ENCODE measurements around the gene ADAP1.
"Not testable (repeated sequence)": the region's sequence is repeated elsewhere in the genome, so short reads cannot be mapped to it uniquely, and the experiment has no call there.

The ADAP1 gene

DNA sequence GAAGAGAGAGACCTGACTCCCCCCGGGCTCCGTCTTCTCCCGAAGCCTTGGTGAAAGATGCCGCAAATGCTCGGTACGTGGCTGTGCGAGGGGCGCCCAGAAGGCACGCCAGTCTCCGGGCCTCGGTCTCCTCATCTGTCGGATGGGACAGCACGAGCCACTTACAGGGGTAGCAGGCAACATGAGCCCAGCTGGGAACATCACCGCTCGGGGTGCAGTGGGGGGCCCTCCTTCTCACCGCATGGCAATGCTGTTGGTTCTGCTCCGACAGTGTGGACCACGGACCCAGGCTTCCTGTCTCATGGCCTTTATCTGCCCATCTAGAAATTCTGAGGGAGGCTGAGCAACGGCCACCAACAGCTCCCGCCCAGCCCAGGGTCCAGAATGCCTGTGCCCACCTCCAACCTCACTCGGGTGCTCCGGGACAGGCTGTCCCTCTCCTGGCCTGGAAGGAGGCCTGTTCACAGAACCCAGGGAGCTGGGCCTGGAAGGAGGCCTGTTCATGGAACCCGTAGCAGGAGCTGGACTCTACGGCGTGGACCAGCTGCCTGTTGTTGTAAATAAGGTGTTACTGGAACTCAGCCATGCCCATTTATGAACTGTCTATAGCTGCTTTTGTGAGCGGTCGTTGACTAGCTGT lies 15.8 kb downstream of the ADAP1 start:
- no peak for DNase-seq (ENCODE audit: low read depth)

DNA sequence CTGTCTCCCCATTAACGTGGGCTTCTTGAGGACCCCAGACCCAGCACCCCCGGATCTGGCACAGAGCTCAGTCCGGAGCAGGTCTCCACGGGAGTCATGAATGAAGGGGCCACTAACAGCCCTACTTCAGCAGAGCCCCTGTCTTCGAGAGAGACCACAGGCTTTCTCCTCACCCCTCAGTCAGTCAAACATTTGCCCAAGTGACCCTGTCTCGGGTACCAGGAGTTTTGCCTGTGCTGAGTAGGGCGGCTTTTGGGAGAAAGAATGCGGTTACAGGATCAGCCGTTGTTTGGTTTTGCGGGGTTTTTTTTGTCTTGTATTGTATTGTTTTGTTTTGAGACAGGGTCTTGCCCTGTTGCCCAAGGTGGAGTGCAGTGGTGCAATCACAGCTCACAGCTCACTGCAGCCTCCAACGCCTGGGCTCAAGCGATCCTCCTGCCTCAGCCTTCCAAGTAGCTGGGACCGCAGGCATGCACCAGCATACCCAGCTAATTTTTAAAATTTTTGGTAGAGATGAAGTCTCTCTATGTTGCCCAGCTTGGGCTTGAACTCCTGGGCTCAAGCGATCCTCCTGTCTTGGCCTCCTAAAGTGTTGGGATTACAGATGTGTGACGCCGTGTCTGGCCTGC lies 16.5 kb downstream of the ADAP1 start:
- DNase-seq (ENCODE audit: low read depth): no peak

DNA sequence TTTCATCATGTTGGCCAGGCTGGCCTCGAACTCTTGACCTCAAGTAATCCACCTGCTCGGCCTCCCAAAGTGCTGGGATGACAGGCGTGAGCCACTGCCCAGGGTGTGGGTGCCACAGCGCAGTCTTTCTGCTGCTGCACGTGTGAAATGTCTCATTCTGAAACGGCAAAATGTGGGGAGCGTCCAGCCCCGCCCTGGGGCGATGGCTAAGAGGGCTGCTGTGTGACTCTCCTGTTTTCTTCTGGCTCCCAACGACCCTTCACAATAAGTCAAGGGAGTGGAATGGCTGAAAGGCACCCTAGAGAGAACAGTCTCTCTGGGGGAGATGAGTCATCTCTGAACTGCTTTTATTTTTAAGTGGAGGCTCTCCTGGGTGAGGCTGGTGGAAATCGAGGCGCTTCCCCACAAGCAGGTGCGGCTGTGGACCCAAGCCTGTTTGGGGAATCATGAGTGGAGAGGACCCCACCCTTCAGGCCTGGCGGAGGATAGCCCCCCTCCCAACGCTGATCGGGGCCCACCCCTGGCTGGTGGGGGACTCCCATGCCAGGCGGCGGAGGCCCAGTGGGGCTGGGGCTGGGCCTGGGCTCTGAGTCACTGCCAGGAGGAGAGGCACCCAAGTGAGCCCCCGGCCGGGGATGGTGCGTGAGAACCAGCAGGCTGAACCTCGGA lies 18.0 kb downstream of the ADAP1 start:
- peak; percentile 51 for DNase-seq (ENCODE audit: low read depth)

DNA sequence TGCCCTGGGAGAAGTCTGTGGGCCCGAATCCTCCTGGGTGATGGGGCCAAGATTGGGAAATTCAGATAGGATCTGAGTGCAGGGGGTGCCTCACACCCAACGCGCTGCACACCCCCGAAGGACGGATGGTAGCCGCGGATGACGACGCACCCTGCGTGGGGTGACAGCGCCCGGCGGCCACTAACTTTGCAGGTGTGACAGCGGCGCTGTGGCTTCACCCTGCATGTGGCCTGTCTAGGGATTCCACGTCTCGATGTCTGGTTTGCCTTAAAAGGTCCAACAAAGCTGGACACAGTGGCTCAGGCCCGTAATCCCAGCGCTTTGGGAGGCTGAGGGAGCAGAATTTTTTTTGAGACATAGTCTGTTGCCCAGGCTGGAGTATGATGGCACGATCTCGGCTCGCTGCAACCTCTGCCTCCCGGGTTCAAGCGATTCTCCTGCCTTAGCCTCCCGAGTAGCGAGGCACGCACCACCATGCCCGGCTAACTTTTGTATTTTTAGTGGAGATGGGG lies 18.6 kb downstream of the ADAP1 start:
- DNase-seq (ENCODE audit: low read depth): no peak

DNA sequence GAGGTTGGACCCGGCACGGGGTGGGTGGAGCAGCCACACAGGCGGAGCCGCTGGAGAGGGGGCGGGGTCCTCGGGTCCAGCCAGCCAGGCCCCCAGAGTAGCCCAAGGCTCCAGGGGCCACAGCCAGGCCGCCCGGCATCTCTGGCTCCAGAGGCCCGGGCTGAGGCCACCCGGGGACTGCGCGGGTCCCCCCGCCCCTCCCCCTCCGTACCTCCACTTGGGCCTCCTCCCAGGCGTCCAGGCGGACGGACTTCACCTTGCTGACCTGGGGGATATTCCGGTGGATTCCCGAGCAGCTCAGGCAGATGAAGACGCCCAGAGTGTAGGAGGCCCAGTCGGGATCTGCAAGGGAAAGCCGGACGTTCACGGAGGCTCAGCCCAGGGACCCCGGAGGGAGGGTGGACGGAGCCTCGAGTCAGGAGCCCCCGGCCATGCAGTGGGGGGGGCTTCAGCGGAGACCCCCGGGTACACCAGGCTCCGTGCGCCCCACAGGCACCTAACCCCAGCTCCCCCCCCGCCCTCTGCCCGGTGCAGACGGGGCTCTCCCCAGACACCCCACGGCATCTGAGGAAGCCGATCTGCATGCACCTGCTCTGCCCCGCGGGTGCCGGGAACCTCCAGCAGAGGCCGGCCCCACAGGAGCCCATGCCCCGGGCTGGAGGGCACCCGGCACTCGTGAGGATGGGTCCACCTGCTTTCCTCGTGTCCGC lies 19.2 kb downstream of the ADAP1 start:
- DNase-seq (ENCODE audit: low read depth): no peak

DNA sequence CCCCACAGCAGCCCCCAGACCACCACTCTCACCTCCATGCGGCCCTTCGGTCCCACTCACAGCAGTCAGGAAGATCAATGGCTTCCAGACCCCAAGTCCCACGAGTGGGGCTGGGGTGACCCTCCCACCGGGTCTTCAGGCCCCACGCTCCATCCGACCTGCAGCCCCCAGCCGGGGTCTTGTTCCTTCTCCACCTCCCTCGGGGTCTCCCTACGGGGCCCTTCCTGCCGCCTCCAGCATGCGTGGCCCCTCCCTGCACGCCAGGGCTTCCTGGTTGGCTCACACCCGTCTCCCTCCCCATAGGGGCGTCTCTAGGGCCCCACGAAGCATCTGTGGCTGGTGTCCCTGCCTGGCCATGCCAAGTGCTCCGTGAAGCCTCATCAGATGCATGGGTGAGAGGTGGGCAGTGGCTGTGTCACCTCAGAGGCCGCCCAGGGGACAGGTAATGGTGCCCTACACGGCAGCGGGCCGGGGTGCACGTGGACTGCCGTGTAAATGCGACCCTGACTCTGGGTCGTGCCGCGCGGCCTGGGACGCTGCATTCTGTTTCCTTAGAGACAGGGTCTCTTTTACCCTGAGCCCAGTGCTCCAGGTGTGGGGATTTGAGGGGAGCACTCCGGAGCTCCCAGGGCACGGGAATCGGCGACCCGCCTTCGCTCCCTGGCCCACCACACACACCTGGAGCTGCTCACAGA lies 19.9 kb downstream of the ADAP1 start:
- no peak for DNase-seq (ENCODE audit: low read depth)

DNA sequence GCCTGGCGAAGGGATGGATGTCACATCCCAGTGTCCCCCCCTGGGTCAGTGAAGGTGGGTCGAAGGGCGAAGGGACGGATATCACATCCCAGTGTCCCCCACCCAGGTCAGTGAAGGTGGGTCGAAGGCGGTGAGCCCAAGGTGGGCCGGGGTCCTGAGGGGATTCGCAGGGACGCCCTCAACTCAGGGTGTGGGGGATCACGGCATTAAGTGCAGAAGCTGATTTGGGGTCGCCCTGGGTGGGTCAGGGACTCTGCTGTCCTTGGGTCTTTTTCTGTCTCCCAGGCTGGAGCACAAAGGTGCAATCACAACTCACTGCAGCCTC lies 21.9 kb downstream of the ADAP1 start:
- DNase-seq (ENCODE audit: low read depth): no peak

DNA sequence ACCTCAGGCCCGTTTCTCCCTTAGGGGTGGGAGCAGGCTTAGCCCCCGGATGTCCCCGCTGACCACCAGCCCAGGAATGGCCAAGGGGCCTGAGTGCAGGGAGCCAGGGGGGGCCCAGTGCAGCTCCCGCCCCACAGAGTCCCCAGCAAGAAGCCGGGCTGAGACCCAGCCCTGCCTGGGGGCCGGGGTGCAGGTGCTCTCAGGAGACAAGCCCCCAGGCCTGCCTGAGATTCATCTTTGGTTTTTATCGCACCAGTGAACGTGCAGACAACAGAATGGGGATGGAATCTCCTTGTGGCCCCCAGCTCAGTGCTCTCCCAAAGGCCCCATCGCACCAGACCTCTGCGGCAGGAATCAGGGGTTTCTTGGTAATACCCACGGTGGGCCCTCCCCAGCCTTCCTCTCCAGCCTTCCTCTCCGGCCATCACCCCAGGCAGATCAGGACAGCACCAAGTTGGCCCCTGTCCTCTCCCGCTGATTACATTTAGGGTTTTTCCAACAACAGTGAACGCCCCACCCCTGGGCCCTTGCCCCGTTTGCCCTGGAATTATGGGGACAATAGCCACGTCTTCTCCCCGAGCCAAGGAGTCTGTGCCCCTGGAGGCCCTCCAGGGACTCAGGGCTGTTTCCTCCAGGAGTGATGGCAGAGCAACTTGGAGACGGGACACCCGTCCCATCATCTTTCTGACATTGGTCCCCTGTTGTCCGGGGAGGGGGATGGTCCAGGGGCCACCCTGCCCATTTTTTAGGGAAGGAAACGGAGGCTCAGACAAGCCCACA lies 22.4 kb downstream of the ADAP1 start:
- DNase-seq (ENCODE audit: low read depth): no peak

DNA sequence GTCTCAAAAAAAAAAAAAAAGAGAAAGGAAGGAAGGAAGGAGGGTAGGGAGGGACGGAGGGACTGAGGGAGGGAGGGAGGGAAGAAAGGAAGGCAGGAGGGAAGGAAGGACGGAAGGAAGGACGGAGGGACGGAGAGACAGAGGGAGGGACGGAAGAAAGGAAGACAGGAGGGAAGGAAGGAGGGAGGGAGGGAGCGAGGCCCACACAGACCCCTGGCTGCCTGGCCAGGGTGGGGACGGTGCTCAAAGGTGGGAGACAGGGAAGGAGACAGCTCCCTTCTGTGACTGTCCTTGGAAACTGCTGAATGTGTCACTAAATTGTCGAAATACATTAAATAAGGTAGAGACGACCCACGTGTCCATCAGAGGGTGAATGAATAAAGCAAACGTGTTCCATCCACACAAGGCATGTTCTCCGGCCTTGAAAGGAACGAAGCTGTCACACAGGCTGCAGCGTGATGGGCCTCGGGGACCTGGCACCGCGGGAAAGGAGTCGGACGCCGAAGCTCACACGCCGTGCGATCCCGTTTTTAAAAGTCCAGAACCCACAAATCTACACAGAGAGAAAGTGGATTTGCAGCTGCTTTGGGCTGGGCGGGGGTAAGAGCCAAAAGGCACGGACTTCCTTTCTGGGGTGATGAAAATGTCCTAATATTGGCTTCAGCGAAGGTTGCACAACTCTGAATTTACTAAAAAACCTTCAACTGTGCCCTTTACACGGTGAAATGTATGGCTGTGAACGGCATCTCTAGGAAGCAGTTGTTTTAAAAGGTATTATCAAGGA lies 23.3 kb downstream of the ADAP1 start:
- no peak for DNase-seq (ENCODE audit: low read depth)

DNA sequence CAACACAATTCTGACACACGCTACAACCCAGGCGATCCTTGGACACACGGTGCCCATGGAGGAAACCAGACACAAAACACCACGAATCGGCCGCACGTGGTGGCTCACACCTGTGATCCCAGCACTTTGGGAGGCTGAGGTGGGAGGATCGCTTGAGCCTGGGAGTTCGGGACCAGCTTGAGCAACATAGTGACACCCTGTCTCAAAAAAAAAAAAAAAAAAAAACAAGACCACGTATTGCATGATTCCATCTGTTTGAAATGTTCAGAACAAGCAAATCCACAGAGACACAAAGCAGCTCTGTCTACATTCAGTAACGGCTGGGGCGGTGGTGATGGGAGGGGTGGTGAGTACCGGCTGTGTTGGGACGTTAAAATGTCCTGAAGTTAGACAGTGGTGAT lies 25.2 kb downstream of the ADAP1 start:
- DNase-seq (ENCODE audit: low read depth): no peak

DNA sequence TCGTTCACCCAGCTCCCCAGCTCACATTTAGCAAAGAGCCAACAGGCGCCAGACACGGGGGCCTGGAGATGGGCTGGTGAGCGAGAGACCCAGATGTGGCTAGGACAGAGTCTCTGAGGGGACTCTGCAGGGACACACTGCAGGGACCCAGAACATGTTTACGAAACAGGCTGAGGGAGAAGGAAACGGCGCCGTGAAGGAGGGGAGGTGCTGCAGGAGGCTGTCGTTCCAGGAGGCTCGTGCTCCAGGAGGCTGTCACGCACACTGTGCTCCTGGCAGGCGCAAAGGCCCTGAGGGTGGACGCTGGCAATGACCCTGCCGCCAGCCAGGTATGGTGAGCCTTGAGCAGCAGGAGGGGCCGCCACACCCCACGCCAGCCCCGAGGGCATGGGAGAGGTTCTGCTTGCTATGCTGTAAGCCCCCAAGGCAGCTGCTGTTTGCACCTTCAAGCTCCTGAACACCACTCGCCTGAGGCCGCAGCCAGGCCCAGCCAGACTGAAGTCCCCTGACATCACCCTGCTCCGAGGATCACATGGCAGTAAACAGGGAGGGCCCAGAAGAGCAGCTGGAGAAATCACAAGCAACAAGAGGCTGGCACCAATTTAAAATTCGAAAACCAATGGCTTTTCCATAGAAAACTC lies 27.3 kb downstream of the ADAP1 start:
- no peak for DNase-seq (ENCODE audit: low read depth)

DNA sequence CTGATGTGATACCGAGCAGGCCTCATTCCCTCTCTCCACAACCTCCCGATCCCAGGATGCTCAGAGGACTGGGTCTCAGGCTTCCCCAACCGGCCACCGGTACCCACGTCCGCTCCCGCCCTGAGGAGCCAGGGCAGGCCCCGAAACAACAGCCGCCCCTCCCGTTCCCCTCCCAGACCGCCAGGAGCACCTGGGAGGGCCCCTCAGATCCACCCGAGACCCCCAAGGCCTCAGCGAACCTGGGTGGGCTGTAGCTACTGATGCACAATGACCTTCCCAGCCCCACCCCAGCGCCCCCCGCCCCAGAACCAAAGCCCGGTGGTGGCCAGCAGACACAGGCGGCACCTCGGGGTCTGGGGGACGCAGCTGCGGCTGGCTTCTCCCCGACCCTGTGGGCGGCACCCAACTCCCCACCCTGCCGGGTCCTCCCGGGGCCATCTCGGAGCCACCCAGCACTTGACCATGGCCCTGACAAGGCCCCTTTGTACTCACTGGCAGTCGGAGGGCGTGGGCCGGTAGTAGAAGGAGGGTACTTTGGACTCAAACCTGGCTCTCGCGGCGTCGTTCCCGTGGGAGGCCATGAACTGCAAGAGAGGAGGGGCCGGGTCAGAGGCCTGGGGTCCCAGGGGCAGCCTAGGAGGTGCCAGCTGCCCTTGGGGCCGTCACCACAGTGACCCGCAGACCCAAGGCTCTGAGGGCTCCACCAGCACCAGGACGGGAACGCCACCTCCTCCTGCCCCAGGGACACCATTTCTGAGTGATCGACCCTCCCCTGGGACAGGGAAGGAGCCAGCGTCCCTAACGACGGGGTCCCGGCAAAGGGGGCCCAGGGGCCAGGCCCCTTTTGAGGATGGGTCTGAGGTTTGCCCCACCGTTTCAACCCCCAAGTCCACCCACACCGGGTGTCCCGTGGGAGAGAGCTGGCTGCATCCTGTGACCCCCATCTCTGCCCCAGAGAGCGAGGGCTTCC lies 28.1 kb downstream of the ADAP1 start:
- no peak for DNase-seq (ENCODE audit: low read depth)

DNA sequence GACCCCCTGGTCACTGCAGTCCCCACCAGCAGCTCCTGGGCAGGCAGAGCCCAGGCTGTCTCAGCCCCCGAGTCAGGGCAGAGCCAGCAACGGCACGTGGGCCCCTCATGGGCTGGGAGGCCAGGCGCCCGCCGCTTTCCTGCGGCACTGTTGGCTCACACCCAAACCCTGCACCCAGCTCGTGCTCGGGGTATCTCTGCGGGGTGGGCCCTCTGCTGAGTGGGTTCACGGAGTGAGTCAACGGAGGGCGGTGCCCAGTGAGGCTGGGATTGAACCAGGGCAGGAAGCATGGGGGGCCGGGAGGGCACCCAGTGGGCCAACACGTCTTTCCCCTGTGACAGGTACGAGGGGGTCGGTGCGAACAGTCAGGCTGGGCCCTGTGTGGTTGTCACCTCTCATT lies 28.9 kb downstream of the ADAP1 start:
- no peak for DNase-seq (ENCODE audit: low read depth)

DNA sequence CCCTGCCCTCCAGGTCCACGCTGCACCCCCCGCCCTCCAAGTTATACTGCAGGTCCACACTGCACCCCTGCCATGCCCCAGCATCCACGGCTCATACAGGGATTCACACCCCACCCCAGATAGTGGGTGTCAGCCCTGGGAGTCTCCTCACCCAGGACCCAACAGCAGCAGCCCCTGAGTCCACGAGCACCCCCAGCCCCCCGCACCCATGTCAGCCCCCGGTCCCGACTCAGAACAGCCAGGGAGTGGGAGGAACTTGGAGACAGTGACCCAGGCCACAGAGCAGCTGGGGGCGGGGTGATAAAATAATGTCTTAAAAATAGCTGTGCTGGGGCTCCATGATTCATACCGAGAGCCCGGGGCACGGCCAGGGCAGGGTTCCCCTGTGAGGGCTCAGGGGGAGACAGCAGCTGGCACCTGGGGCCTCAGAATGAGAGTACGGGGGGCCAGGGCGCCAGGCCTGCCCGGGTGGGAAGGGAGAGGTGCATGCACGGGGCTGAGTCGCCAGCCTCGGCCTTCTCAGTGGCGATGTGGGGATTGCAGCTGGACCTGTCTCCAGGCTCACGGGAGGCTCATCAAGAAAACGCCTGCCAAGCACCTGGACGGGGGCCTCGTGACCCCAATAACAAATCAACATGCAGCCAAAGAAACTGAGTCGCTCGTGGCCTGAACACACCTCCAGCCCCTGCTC lies 29.8 kb downstream of the ADAP1 start:
- DNase-seq (ENCODE audit: low read depth): peak; percentile 53

DNA sequence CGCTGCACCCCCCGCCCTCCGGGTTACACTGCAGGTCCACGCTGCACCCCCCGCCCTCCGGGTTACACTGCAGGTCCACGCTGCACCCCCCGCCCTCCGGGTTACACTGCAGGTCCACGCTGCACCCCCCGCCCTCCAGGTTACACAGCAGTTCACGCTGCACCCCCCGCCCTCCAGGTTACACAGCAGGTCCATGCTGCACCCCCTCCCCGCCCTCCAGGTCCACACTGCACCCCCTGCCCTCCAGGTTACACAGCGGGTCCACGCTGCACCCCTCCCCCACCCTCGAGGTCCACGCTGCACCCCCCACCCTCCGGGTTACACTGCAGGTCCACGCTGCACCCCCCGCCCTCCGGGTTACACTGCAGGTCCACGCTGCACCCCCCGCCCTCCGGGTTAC lies 30.4 kb downstream of the ADAP1 start:
- not testable (repeated sequence) for DNase-seq (ENCODE audit: low read depth)

DNA sequence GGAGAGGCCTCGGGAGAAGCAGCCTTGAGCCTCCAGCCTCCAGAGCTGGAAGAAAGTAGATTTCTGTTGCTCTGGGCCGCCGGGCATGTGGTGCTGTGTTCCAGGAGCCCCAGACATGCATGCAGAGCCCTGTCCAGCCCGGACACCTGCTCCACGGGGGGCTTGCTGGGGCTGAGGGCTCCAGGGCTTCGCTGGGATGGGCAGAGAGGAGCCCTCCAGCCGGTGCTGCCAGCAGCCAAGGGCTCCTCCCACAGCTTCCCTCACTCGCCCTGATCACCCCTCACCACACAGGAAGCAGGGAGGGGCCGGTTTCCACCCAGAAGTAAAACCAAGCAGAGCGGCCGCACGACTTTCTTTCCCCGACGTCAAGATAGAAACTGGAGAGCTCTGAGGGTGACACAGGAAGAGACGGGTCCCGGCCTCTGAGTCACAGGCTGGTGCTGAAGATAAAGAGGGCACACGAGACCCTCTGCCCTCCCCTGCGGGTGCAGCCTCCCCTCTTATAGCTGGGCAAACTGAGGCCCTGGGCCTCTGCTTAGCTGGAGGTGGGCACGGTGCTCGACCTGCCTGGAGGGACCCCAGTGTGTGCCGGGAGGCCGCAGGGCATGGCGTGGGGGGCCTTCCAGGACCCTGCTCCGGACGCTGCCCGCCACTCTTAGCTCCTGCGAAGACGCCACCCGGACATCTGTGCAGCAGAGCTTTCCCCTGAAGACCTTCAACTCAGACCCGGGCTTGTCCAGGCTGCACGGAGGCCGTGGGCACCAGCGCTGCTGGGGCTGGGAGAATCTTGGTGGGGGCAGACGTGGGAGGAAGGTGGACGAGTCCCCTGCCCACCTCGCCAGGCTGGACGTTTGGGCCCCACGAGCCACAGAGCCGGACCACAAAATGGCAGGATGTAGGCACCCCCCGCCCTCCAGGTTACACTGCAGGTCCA lies 31.1 kb downstream of the ADAP1 start:
- DNase-seq (ENCODE audit: low read depth): peak; percentile 72
